Activated CD8-positive, alpha-beta T cell treated with anti-CD3 and anti-CD28 coated beads for 36 hours (primary cell): Measurements from ENCODE around the gene DCP1B. TPM values are rescaled to one million over a fixed set of nuclear protein-coding genes. Genes with fewer than 3 reads are reported as not detected.

Experiments used
- ATAC-seq: fragments of 200-7000 bp; cut with Tn5 transposase; one replicate; pipeline ENCODE4 v1.10.0; 2021; ENCODE audit warnings: mild to moderate bottlenecking, moderate library complexity
- CTCF ChIA-PET: fragments of 350-600 bp; sonication (Branson Sonifier 250); formaldehyde crosslinking; loops from one replicate; lab custom pipeline; 2021; ENCODE audit warnings: antibody characterized with exemption; lab: Charles Lee
- POLR2A ChIA-PET: fragments of 350-600 bp; sonication (Branson Sonifier 250); formaldehyde crosslinking; loops from one replicate; lab custom pipeline; 2021; ENCODE audit warnings: antibody characterized with exemption; lab: Charles Lee
- DNase-seq: peaks from one replicate; pipeline ENCODE4 v3.0.0-alpha.2; 2020
- H3K27ac Mint-ChIP-seq: one replicate; pipeline ENCODE4 v1.8.0; 2021; ENCODE audit warnings: mild to moderate bottlenecking, mixed read lengths
- H3K27me3 Mint-ChIP-seq: one replicate; pipeline ENCODE4 v1.8.0; 2021; ENCODE audit warnings: mixed read lengths
- H3K36me3 Mint-ChIP-seq: one replicate; pipeline ENCODE4 v1.8.0; 2021; ENCODE audit warnings: low read depth, mixed read lengths
- H3K4me1 Mint-ChIP-seq: one replicate; pipeline ENCODE4 v1.8.0; 2021; ENCODE audit warnings: low read depth, mixed read lengths
- H3K4me3 Mint-ChIP-seq: one replicate; pipeline ENCODE4 v1.8.0; 2021; ENCODE audit warnings: mild to moderate bottlenecking, moderate library complexity, mixed read lengths
- H3K9me3 Mint-ChIP-seq: one replicate; pipeline ENCODE4 v1.8.0; 2021; ENCODE audit warnings: mixed read lengths
- intact Hi-C: fragments of 100-400 bp; cut with micrococcal nuclease; formaldehyde crosslinking; loops from one replicate; pipeline ENCODE4 v1.10.0; 2022
- total RNA-seq, 2 experiments: library from RNA; stranded (reverse); gene quantifications; one replicate each; pipeline ENCODE4 v1.2.3, GENCODE V29; 2021
- TF ChIP-seq, protein P1 (sequence below): fragments of 200-600 bp; IDR thresholded peaks from one replicate; pipeline ENCODE4 v1.8.0; 2022; ENCODE audit warnings: antibody characterized with exemption, mild to moderate bottlenecking

DCP1B gene
- total RNA-seq, 2 experiments from 2014 or later, result 14.2 to 15.7 TPM

DNA sequence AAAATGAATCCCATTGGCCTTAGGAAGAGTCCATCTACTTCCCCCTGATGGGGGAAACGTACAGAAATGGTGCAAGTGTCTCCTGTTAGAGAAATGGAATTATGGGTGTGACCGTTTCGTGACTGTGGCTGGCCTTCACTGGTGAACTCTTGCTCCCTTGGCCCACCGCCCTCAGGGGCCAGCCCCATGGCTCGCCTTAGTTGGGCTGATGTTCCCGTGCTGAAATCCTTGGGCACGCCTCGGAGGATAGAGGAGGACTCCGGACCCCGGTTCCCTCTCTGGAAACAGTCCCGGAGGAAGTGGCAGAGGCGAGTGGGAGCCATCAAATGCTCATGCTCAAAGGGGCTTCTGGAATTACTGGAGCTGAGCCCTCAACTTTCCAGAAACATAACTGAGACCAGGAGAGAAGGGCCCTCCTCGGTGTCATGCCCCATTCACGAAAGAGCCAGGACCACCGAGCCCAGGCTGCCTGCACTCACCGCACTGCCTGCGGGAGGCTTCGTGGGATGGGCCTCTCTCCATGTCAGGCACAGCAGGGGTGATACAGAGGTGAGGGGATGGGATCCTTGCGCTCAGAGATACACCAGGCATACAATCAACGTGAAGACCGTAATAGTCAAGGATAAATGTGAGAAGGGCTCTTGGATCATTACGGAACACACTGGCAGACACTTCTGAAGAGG lies 75.7 kb downstream of the DCP1B start:
- ChIA-PET CTCF (interaction anchor here (1.0 to 2.6 kb wide), 2 partner anchors 11 to 138 kb away, joined by 3 to 15 read pairs; no protein-coding TSS in a partner anchor), POLR2A (no interaction called here)
- TF ChIP-seq, protein P1, sequence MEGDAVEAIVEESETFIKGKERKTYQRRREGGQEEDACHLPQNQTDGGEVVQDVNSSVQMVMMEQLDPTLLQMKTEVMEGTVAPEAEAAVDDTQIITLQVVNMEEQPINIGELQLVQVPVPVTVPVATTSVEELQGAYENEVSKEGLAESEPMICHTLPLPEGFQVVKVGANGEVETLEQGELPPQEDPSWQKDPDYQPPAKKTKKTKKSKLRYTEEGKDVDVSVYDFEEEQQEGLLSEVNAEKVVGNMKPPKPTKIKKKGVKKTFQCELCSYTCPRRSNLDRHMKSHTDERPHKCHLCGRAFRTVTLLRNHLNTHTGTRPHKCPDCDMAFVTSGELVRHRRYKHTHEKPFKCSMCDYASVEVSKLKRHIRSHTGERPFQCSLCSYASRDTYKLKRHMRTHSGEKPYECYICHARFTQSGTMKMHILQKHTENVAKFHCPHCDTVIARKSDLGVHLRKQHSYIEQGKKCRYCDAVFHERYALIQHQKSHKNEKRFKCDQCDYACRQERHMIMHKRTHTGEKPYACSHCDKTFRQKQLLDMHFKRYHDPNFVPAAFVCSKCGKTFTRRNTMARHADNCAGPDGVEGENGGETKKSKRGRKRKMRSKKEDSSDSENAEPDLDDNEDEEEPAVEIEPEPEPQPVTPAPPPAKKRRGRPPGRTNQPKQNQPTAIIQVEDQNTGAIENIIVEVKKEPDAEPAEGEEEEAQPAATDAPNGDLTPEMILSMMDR, result no peak
- Mint-ChIP-seq H3K27ac (no peak overlapping the region), H3K4me3 (no peak overlapping the region), H3K36me3 (no peaks in the 10 kb centered on the region), H3K27me3 (no peaks in the 10 kb centered on the region), H3K9me3 (no peaks in the 10 kb centered on the region), H3K4me1 (peaks cover 15% of the 10 kb centered on the region)
- ATAC-seq, result no peak
- DNase-seq, result no peak
- intact Hi-C loops, result no loop called here

DNA sequence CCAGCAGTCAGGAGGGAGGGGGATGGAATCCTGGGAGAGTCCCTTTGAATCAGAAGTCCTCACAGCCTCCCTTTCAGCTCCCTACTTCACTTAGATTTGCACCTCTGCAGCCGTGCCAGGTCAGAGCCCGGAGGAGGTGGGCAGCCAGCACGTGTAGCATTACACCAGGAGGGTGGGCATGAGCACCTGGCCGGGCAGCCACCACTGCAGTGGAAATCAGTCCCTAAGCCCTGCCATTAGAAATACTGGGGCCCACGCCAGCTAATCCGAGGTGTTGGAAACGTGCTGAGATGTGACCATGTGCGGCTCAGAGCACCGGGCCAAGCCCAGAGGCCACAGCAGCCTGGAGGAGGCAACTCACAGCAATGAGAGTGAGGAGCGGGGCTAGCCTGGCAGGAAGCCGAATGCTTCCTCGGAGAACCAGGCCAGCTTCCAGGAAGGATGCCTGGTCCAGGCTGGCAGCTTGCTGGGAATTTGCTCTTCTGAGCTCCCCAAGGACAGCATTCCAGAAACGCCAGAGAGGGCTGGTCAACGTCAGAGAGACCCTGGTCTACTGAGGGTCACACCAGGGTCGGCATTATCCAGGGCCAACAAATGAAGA lies 76.4 kb downstream of the DCP1B start:
- ChIA-PET CTCF (interaction anchor here (1.0 to 2.6 kb wide), 2 partner anchors 12 to 137 kb away, joined by 3 to 11 read pairs; no protein-coding TSS in a partner anchor), POLR2A (interaction anchor here (0.6 to 1.1 kb wide), 2 partner anchors 56 to 132 kb away, joined by 3 read pairs; no protein-coding TSS in a partner anchor)
- no peaks in the 10 kb centered on the region for H3K36me3 Mint-ChIP-seq
- H3K9me3 Mint-ChIP-seq, result no peaks in the 10 kb centered on the region
- ATAC-seq (no peak), DNase-seq (no peak)
- H3K4me1 Mint-ChIP-seq, result peaks cover 15% of the 10 kb centered on the region
- intact Hi-C loops, result no loop called here
- H3K27ac Mint-ChIP-seq, result no peak overlapping the region
- peaks cover 2% of the 10 kb centered on the region for H3K27me3 Mint-ChIP-seq
- TF ChIP-seq, protein P1, result no peak
- no peak overlapping the region for H3K4me3 Mint-ChIP-seq

DNA sequence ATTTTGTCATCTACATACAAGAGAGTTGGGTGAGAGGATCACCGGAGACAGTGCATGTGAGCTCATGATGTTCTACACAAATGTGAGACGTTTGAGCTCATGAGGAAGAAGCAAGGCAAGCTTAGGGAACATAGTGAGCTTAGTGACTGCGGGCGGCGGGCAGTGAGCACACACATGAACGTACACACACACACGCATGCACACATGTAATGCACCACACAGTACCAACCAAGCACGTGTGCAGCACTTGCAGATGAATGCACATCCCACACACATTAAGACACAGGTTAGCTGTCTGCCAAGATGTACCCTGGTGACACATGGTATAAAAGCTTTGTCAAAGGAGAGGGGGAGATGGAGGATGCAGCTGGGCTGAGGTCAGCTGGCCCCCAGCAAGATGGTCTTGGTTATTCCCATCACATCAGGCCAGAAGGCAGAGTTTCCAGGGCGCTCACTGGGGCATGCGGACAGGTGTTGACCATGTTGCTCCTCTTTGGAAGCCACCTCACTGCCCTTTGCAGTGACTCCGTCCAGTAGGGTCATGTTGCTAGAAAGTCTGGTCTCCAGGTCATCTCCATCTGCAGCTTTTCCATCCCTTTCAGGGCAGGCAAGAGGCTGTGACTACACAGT lies 77.1 kb downstream of the DCP1B start:
- CTCF ChIA-PET, result interaction anchor here (2.6 kb wide), 1 partner anchor 13 kb away, joined by 11 read pairs; no protein-coding TSS in a partner anchor
- no peak overlapping the region for H3K4me3 Mint-ChIP-seq
- no peak overlapping the region for H3K27ac Mint-ChIP-seq
- ATAC-seq (no peak), DNase-seq (no peak)
- H3K27me3 Mint-ChIP-seq, result peaks cover 3% of the 10 kb centered on the region
- H3K36me3 Mint-ChIP-seq, result no peaks in the 10 kb centered on the region
- TF ChIP-seq, protein P1, result no peak
- intact Hi-C loops, result no loop called here
- no peaks in the 10 kb centered on the region for H3K9me3 Mint-ChIP-seq
- peaks cover 15% of the 10 kb centered on the region for H3K4me1 Mint-ChIP-seq
- POLR2A ChIA-PET, result interaction anchor here (1.1 kb wide), 1 partner anchor 132 kb away, joined by 3 read pairs; no protein-coding TSS in a partner anchor

- TF ChIP-seq, protein P1, result no peak
- ChIA-PET POLR2A (no interaction called here), CTCF (interaction anchor here (1.0 to 2.6 kb wide), 2 partner anchors 10 to 14 kb away, joined by 3 to 11 read pairs; no protein-coding TSS in a partner anchor)
- H3K27me3 Mint-ChIP-seq, result peaks cover 3% of the 10 kb centered on the region
- intact Hi-C loops, result no loop called here
- no peak overlapping the region for H3K27ac Mint-ChIP-seq
- H3K9me3 Mint-ChIP-seq, result no peaks in the 10 kb centered on the region
- ATAC-seq (no peak), DNase-seq (no peak)
- no peak overlapping the region for H3K4me3 Mint-ChIP-seq
- peaks cover 15% of the 10 kb centered on the region for H3K4me1 Mint-ChIP-seq
- H3K36me3 Mint-ChIP-seq, result no peaks in the 10 kb centered on the region
These were observed 78.0 kb downstream of the DCP1B start for GRCh38 chr12:1926251-1926657.
